COR-L47 (cell line): ENCODE data around the gene CXCR2.
A peak's percentile ranks its signal among the peaks of the same experiment; 100 is the strongest.

ENCODE experiments used
- DNase-seq: peaks from one replicate; lab custom pipeline; 2025; lab: John Stamatoyannopoulos, UW

CXCR2 gene

GRCh38 chr2:218186355-218186766, 60.5 kb downstream of the CXCR2 start:
- DNase-seq = peak; percentile 53
